Esophagus muscularis mucosa (tissue), 4 donors: ENCODE data around the gene CLCNKA.
A peak's percentile ranks its signal among the peaks of the same experiment; 100 is the strongest.

Experiments
- EP300 ChIP-seq: sonication (generic); formaldehyde crosslinking; IDR thresholded peaks from one replicate; pipeline ENCODE4 v1.6.1; 2017; ENCODE audit warnings: antibody characterized with exemption
- POLR2A ChIP-seq: fragments of 450-650 bp; IDR thresholded peaks from one replicate; pipeline ENCODE4 v1.6.1; 2017; ENCODE audit warnings: antibody characterized with exemption, moderate library complexity, mild to moderate bottlenecking, low read depth
- TF ChIP-seq, protein P1 (sequence below), 3 experiments: fragments of 200-600 bp in 2 of 3; fragments of 450-650 bp in 1 of 3; sonication (generic) in 2 of 3; IDR thresholded peaks; one replicate each; pipeline ENCODE4 v1.5.1; 2017 to 2019; ENCODE audit warnings: antibody characterized with exemption in 3 of 3, mild to moderate bottlenecking in 2 of 3, moderate library complexity in 1 of 3

DNA sequence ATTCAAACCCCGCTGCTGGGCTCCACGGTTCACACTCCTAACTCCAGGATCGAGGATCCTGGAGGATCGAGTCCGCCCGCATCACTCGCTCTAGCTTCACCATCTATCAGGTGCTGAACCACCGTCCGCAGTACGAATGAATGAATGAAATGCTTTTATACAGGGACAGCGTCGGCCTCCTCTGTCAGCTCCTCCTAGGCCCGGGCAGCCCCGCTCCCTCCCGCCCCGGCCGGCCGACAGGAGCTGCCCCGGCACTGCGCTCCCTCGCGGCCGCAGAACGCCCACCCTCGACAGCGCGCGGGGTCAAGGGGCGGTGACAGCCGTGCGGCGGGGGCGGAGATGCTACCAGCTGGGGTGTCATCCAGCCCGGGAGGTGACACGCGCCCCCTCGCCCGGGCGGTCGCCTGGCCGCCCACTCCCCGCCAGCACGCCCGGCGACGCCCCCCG is 46.5 kb upstream of the CLCNKA start:
- TF ChIP-seq, protein P1, sequence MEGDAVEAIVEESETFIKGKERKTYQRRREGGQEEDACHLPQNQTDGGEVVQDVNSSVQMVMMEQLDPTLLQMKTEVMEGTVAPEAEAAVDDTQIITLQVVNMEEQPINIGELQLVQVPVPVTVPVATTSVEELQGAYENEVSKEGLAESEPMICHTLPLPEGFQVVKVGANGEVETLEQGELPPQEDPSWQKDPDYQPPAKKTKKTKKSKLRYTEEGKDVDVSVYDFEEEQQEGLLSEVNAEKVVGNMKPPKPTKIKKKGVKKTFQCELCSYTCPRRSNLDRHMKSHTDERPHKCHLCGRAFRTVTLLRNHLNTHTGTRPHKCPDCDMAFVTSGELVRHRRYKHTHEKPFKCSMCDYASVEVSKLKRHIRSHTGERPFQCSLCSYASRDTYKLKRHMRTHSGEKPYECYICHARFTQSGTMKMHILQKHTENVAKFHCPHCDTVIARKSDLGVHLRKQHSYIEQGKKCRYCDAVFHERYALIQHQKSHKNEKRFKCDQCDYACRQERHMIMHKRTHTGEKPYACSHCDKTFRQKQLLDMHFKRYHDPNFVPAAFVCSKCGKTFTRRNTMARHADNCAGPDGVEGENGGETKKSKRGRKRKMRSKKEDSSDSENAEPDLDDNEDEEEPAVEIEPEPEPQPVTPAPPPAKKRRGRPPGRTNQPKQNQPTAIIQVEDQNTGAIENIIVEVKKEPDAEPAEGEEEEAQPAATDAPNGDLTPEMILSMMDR (IDR thresholded peaks at IDR 0.05): peak in 1 of 3 experiments; percentile 8
- TF ChIP-seq EP300 (no peak), POLR2A (no peak)
